HCT116 (cell line): ENCODE data around the gene NFKB2. TPM values are rescaled to one million over a fixed set of nuclear protein-coding genes. Genes with fewer than 3 reads are reported as not detected.

ENCODE experiments used
- ATAC-seq: fragments of 200-7000 bp; cut with Tn5 transposase; 2 replicates; pipeline ENCODE4 v1.9.1; 2020; ENCODE audit warnings: mild to moderate bottlenecking, moderate library complexity
- BruUV-seq: library from RNA; stranded (reverse); fragments of 400-500 nt; replicated peaks from 2 replicates; lab custom pipeline; 2021; lab: Mats Ljungman, UMichigan
- CTCF ChIA-PET: fragments of 300-600 bp; sonication (Branson Sonifier 250); formaldehyde crosslinking; loops from one replicate; lab custom pipeline; 2021; ENCODE audit warnings: antibody characterized with exemption; lab: Charles Lee
- POLR2A ChIA-PET: fragments of 300-600, 350-600 bp; sonication (Branson Sonifier 250); formaldehyde crosslinking; loops from one replicate; lab custom pipeline; 2021; ENCODE audit warnings: antibody characterized with exemption; lab: Charles Lee
- RAD21 ChIA-PET, 2 experiments: fragments of 300-600 bp; sonication (Branson Sonifier 250); formaldehyde crosslinking; loops; one replicate each; lab custom pipeline; 2023; ENCODE audit warnings: low total read pairs in 2 of 2; ENCODE audit not compliant: uncharacterized antibody in 2 of 2, unreplicated experiment in 2 of 2, low non-redundant PET in 1 of 2; lab: Charles Lee
- DNase-seq: peaks from one replicate; pipeline ENCODE4 v3.0.0-alpha.2; 2010; ENCODE audit warnings: low read depth, low spot score
- H2AFZ ChIP-seq: fragments of 200-600 bp; shearing (Covaris generic), sonication (generic); 2 replicates; pipeline ENCODE4 v1.6.1; 2017; ENCODE audit warnings: low read depth, mixed run types, mixed read lengths, antibody characterized with exemption, low read length; ENCODE audit not compliant: poor library complexity, severe bottlenecking
- H3K27ac ChIP-seq: 2 replicates; pipeline ENCODE4 v1.5.1; 2012; ENCODE audit warnings: low read depth, low read length
- H3K27me3 ChIP-seq: fragments of 200-600 bp; sonication (generic); 2 replicates; pipeline ENCODE4 v1.6.1; 2016; ENCODE audit warnings: mixed run types, low read length, mixed read lengths; ENCODE audit not compliant: insufficient read depth
- H3K36me3 ChIP-seq, 2 experiments: fragments of 200-500 bp in 1 of 2; fragments of 200-600 bp in 1 of 2; sonication (Bioruptor generic) in 1 of 2; sonication (generic) in 1 of 2; 2 replicates each; pipeline versions ENCODE4 v1.5.1 to v1.6.1; 2014 to 2016; ENCODE audit warnings: low read length in 2 of 2, inconsistent platforms in 1 of 2, mixed read lengths in 1 of 2, mixed run types in 1 of 2; ENCODE audit not compliant: insufficient read depth in 2 of 2, control insufficient read depth in 1 of 2
- H3K4me1 ChIP-seq, 2 experiments: fragments of 200-600 bp in 1 of 2; sonication (generic) in 1 of 2; 2 replicates each; pipeline versions ENCODE4 v1.5.1 to v1.6.1; 2012 to 2017; ENCODE audit warnings: low read length in 2 of 2, inconsistent platforms in 1 of 2, mild to moderate bottlenecking in 1 of 2, mixed read lengths in 1 of 2, mixed run types in 1 of 2, moderate library complexity in 1 of 2; ENCODE audit not compliant: insufficient read depth in 2 of 2, control insufficient read depth in 1 of 2
- H3K4me2 ChIP-seq: fragments of 200-600 bp; sonication (generic); 2 replicates; pipeline ENCODE4 v1.6.1; 2017; ENCODE audit warnings: mixed run types, low read length, mixed read lengths
- H3K4me3 ChIP-seq, 2 experiments: fragments of 200-600 bp in 1 of 2; sonication (generic) in 1 of 2; replicated peaks in 1 of 2; 2 replicates each; pipeline ENCODE4 v1.5.1; 2011 to 2016; ENCODE audit warnings: low read length in 2 of 2, control low read depth in 1 of 2, low read depth in 1 of 2, mild to moderate bottlenecking in 1 of 2, mixed read lengths in 1 of 2, mixed run types in 1 of 2
- H3K79me2 ChIP-seq: fragments of 200-600 bp; sonication (generic); 2 replicates; pipeline ENCODE4 v1.6.1; 2017; ENCODE audit warnings: mild to moderate bottlenecking, mixed run types, low read length, moderate library complexity, mixed read lengths; ENCODE audit not compliant: insufficient read depth
- H3K9ac ChIP-seq: fragments of 200-600 bp; sonication (generic); 2 replicates; pipeline ENCODE4 v1.6.1; 2016; ENCODE audit warnings: low read length, mixed read lengths
- H3K9me2 ChIP-seq: fragments of 200-600 bp; sonication (generic), shearing (Covaris generic); 2 replicates; pipeline ENCODE4 v1.6.1; 2017; ENCODE audit warnings: mixed run types, mild to moderate bottlenecking, moderate library complexity; ENCODE audit not compliant: insufficient read depth
- H3K9me3 ChIP-seq, 2 experiments: fragments of 200-500 bp in 1 of 2; fragments of 200-600 bp in 1 of 2; sonication (Bioruptor generic) in 1 of 2; sonication (generic) in 1 of 2; 2 replicates each; pipeline ENCODE4 v1.6.1; 2014 to 2017; ENCODE audit warnings: low read length in 2 of 2, mixed read lengths in 2 of 2, inconsistent platforms in 1 of 2, low read depth in 1 of 2, mild to moderate bottlenecking in 1 of 2, mixed run types in 1 of 2, moderate library complexity in 1 of 2; ENCODE audit not compliant: control insufficient read depth in 1 of 2, insufficient read depth in 1 of 2
- H4K20me1 ChIP-seq: fragments of 200-600 bp; sonication (generic), shearing (Covaris generic); 2 replicates; pipeline ENCODE4 v1.6.1; 2017; ENCODE audit warnings: mixed run types, mild to moderate bottlenecking, moderate library complexity; ENCODE audit not compliant: insufficient read depth
- ATF3 ChIP-seq: IDR thresholded peaks from 2 replicates; pipeline ENCODE4 v1.6.1; 2012
- CTCF ChIP-seq, 3 experiments: fragments of 200-600 bp in 1 of 3; sonication (generic) in 1 of 3; IDR thresholded peaks in 2 of 3; conservative IDR thresholded peaks in 1 of 3; 2 replicates each; pipeline ENCODE4 v1.5.1; 2012 to 2017; ENCODE audit warnings: low read depth in 2 of 3, low read length in 2 of 3, antibody characterized with exemption in 1 of 3, borderline replicate concordance in 1 of 3, control low read depth in 1 of 3, mild to moderate bottlenecking in 1 of 3, mixed read lengths in 1 of 3, mixed run types in 1 of 3, moderate library complexity in 1 of 3; ENCODE audit not compliant: insufficient read depth in 1 of 3
- ELF1 ChIP-seq: IDR thresholded peaks from 2 replicates; pipeline ENCODE4 v1.6.1; 2012; ENCODE audit warnings: low read depth, borderline replicate concordance
- EZH2 ChIP-seq: fragments of 200-600 bp; sonication (generic); IDR thresholded peaks from 2 replicates; pipeline ENCODE4 v1.6.1; 2017; ENCODE audit warnings: antibody characterized with exemption, mixed run types
- MAX ChIP-seq: IDR thresholded peaks from 2 replicates; pipeline ENCODE4 v1.6.1; 2012
- POLR2AphosphoS5 ChIP-seq: IDR thresholded peaks from 2 replicates; pipeline ENCODE4 v1.6.1; 2011; ENCODE audit warnings: mild to moderate bottlenecking, low read depth, low read length, moderate library complexity
- RAD21 ChIP-seq: IDR thresholded peaks from 2 replicates; pipeline ENCODE4 v1.6.1; 2012; ENCODE audit warnings: low read depth, mild to moderate bottlenecking
- SIN3A ChIP-seq: IDR thresholded peaks from 2 replicates; pipeline ENCODE4 v1.6.1; 2012; ENCODE audit warnings: low read depth
- SP1 ChIP-seq: IDR thresholded peaks from 2 replicates; pipeline ENCODE4 v1.6.1; 2012; ENCODE audit warnings: low read depth
- SRF ChIP-seq: IDR thresholded peaks from 2 replicates; pipeline ENCODE4 v1.6.1; 2012; ENCODE audit warnings: low read depth
- YY1 ChIP-seq: IDR thresholded peaks from 2 replicates; pipeline ENCODE4 v1.6.1; 2011; ENCODE audit warnings: low read length, low read depth, moderate library complexity, mild to moderate bottlenecking; ENCODE audit not compliant: insufficient replicate concordance; ENCODE audit errors: extremely low read depth
- ZFX ChIP-seq: fragments of 450-650 bp; IDR thresholded peaks from 2 replicates; pipeline ENCODE4 v1.6.1; 2017
- intact Hi-C: fragments of 100-400 bp; cut with micrococcal nuclease; formaldehyde crosslinking; loops from 2 replicates; pipeline ENCODE4 v1.10.0; 2022
- total RNA-seq: library from RNA; stranded (reverse); gene quantifications from one replicate; pipeline ENCODE4 v1.2.1, GENCODE V29; 2021; ENCODE audit not compliant: unreplicated experiment

The NFKB2 gene
- total RNA-seq, 1 experiment from 2014 or later: 115 TPM

GRCh38 chr10:102394079-102394800 lies 1.3 kb upstream of the NFKB2 start:
- H4K20me1 ChIP-seq: no peaks in the 10 kb centered on the region
- ATAC-seq: peak; percentile 88

GRCh38 chr10:102394801-102395399 lies 605 bp upstream of the NFKB2 start:
- Histone ChIP-seq H3K27ac (peak overlapping the region; percentile 77), H3K9me2 (no peaks in the 10 kb centered on the region), H2AFZ (no peak overlapping the region), H3K4me2 (peak overlapping the region; percentile 99), H3K36me3 (peaks cover 6 to 12% of the 10 kb centered on the region in 2 experiments; a peak in 3 of 4 replicates), H4K20me1 (no peaks in the 10 kb centered on the region), H3K27me3 (no peaks in the 10 kb centered on the region), H3K79me2 (peaks cover 13% of the 10 kb centered on the region; the same call in 1 of the 2 replicates), H3K4me3 (peak overlapping the region; percentile 75 to 92), H3K4me1 (peaks cover 19 to 62% of the 10 kb centered on the region in 2 experiments), H3K9ac (peak overlapping the region; percentile 91), H3K9me3 (no peaks in the 10 kb centered on the region)
- ChIA-PET CTCF (interaction anchor here (0.9 to 9.3 kb wide), 11 partner anchors 9 to 226 kb away, joined by 3 to 154 read pairs (median 19); partner anchors contain the start of genes ELOVL3 and FBXL15), RAD21 (interaction anchor here (0.9 to 2.2 kb wide), 4 partner anchors 26 to 225 kb away, joined by 3 to 7 read pairs (median 6); partner anchors contain the start of genes CUEDC2 (in 1 of the 2) and FBXL15 (in 1 of the 2)), POLR2A (interaction anchor here (0.6 to 2.8 kb wide), 8 partner anchors 10 to 271 kb away, joined by 3 to 14 read pairs (median 3); no protein-coding TSS in a partner anchor)
- DNase-seq (no peak), ATAC-seq (peak; percentile 1)
- intact Hi-C loops: loop anchor here (1.0 to 2.0 kb wide), 7 partner anchors 27 to 226 kb away; partner anchors contain the start of genes ACTR1A and C10orf95
- no TSS peak for BruUV-seq
- TF ChIP-seq ZFX (no peak), ATF3 (no peak), CTCF (IDR thresholded peaks at IDR 0.05 in 2 of 3, conservative IDR thresholded peaks at IDR 0.05 in 1 of 3; ENCODE audit: borderline replicate concordance in 1 of 3, insufficient read depth in 1 of 3, low read depth in 2 of 3, low read length in 2 of 3) (no peak), MAX (no peak), SRF (no peak), EZH2 (no peak), RAD21 (no peak), SIN3A (no peak), ELF1 (no peak)

More at GRCh38 chr10:102394079-102394800, 1.3 kb upstream of the NFKB2 start:
- no peaks in the 10 kb centered on the region for H3K27me3 ChIP-seq
- H3K9me3 ChIP-seq: no peaks in the 10 kb centered on the region
- DNase-seq: peak; percentile 95
- H3K27ac ChIP-seq: peak overlapping the region; percentile 77
- peaks cover 16 to 58% of the 10 kb centered on the region in 2 experiments for H3K4me1 ChIP-seq
- H3K4me2 ChIP-seq: peak overlapping the region; percentile 99
- ChIA-PET RAD21 (interaction anchor here (0.9 to 2.2 kb wide), 3 partner anchors 27 to 225 kb away, joined by 3 to 7 read pairs (median 6); partner anchors contain the start of genes CUEDC2 (in 1 of the 2) and FBXL15 (in 1 of the 2)), CTCF (interaction anchor here (0.7 to 9.3 kb wide), 14 partner anchors 8 to 225 kb away, joined by 3 to 154 read pairs (median 12); partner anchors contain the start of genes ELOVL3 and FBXL15), POLR2A (interaction anchor here (0.6 to 2.8 kb wide), 5 partner anchors 11 to 270 kb away, joined by 3 to 14 read pairs (median 9); no protein-coding TSS in a partner anchor)
- intact Hi-C loops: loop anchor here (1.0 to 2.0 kb wide), 7 partner anchors 28 to 225 kb away; partner anchors contain the start of genes ACTR1A and C10orf95
- peaks cover 13% of the 10 kb centered on the region; the same call in 1 of the 2 replicates for H3K79me2 ChIP-seq
- peak overlapping the region; percentile 47 for H2AFZ ChIP-seq
- TF ChIP-seq YY1 (peak; percentile 3), POLR2AphosphoS5 (peak; percentile 74), SP1 (no peak), ATF3 (no peak), RAD21 (no peak)
- H3K4me3 ChIP-seq: peak overlapping the region; percentile 75 to 92
- peak overlapping the region; percentile 91 for H3K9ac ChIP-seq
- H3K9me2 ChIP-seq: no peaks in the 10 kb centered on the region
- no TSS peak for BruUV-seq
- H3K36me3 ChIP-seq: peaks cover 6 to 11% of the 10 kb centered on the region in 2 experiments; a peak in 3 of 4 replicates
